H1 (cell line): ENCODE measurements around the gene MRFAP1L1. TPM values are rescaled to one million over a fixed set of nuclear protein-coding genes. Genes with fewer than 3 reads are reported as not detected.

Source experiments
- CTCF ChIA-PET: fragments of 300-600 bp; sonication (Branson Sonifier 250); formaldehyde crosslinking; loops from one replicate; lab custom pipeline; 2021; ENCODE audit not compliant: partially characterized antibody; lab: Charles Lee
- POLR2A ChIA-PET: fragments of 300-600 bp; sonication (Branson Sonifier 250); formaldehyde crosslinking; loops from one replicate; lab custom pipeline; 2021; ENCODE audit warnings: inconsistent platforms; ENCODE audit not compliant: partially characterized antibody; lab: Charles Lee
- DNase-seq, 2 experiments: peaks; one replicate each; pipeline versions ENCODE4 v3.0.0 to v3.0.0-alpha.2; 2010 to 2022; ENCODE audit warnings: low spot score in 2 of 2, low read depth in 1 of 2, mixed read lengths in 1 of 2
- FAIRE-seq: peaks from 2 replicates; lab custom pipeline; 2011; peaks lifted over from hg19 to GRCh38; lab: Jason Lieb, UNC
- H2AFZ ChIP-seq: 2 replicates; pipeline ENCODE4 v1.8.1; 2012; ENCODE audit warnings: low read length, inconsistent platforms
- H2AK5ac ChIP-seq: 2 replicates; pipeline ENCODE4 v1.6.1; 2013; ENCODE audit warnings: low read depth, low read length
- H2BK120ac ChIP-seq: replicated peaks from 2 replicates; pipeline ENCODE3; 2013; ENCODE audit warnings: low read depth, low read length, inconsistent platforms
- H2BK12ac ChIP-seq: 2 replicates; pipeline ENCODE4 v1.6.1; 2013; ENCODE audit warnings: low read depth, low read length
- H2BK15ac ChIP-seq: 2 replicates; pipeline ENCODE4 v1.6.1; 2013; ENCODE audit warnings: low read length
- H2BK20ac ChIP-seq: 2 replicates; pipeline ENCODE4 v1.6.1; 2013; ENCODE audit warnings: low read length
- H2BK5ac ChIP-seq: 2 replicates; pipeline ENCODE4 v1.6.1; 2013; ENCODE audit warnings: low read depth, low read length
- H3K14ac ChIP-seq: 2 replicates; pipeline ENCODE4 v1.6.1; 2013; ENCODE audit warnings: inconsistent platforms; ENCODE audit not compliant: insufficient read length
- H3K18ac ChIP-seq: 2 replicates; pipeline ENCODE4 v1.6.1; 2013; ENCODE audit warnings: low read length; ENCODE audit errors: extremely low read depth
- H3K23ac ChIP-seq: 2 replicates; pipeline ENCODE4 v1.6.1; 2013; ENCODE audit warnings: inconsistent platforms; ENCODE audit not compliant: insufficient read length
- H3K23me2 ChIP-seq: 2 replicates; pipeline ENCODE4 v1.6.1; 2013; ENCODE audit warnings: low read depth, low read length
- H3K27ac ChIP-seq: 2 replicates; pipeline ENCODE4 v1.6.1; 2011; ENCODE audit warnings: low read depth, low read length, inconsistent platforms
- H3K27me3 ChIP-seq, 4 experiments: replicated peaks in 1 of 4; 1 replicate in 1 of 4; 2 replicates in 3 of 4; pipeline versions ENCODE4 v1.6.1 to v1.8.1; 2011 to 2013; ENCODE audit warnings: low read length in 3 of 4, mild to moderate bottlenecking in 3 of 4, inconsistent platforms in 2 of 4, mixed read lengths in 2 of 4, moderate library complexity in 1 of 4; ENCODE audit not compliant: control insufficient read depth in 3 of 4, insufficient read depth in 3 of 4; ENCODE audit errors: extremely low read depth in 1 of 4
- H3K36me3 ChIP-seq, 4 experiments: 2 replicates each; pipeline versions ENCODE4 v1.6.1 to v1.8.1; 2011 to 2013; ENCODE audit warnings: mild to moderate bottlenecking in 4 of 4, low read length in 3 of 4, moderate library complexity in 2 of 4, control low read depth in 1 of 4, inconsistent platforms in 1 of 4; ENCODE audit not compliant: insufficient read depth in 4 of 4, control insufficient read depth in 2 of 4
- H3K4ac ChIP-seq: replicated peaks from 2 replicates; pipeline ENCODE3; 2013; ENCODE audit warnings: low read length, low read depth, mixed read lengths, inconsistent platforms; ENCODE audit not compliant: insufficient read length
- H3K4me1 ChIP-seq, 4 experiments: replicated peaks in 1 of 4; 1 replicate in 1 of 4; 2 replicates in 3 of 4; pipeline versions ENCODE4 v1.6.1 to v1.8.1; 2011 to 2013; ENCODE audit warnings: low read length in 3 of 4, inconsistent platforms in 2 of 4, mixed read lengths in 1 of 4; ENCODE audit not compliant: insufficient read depth in 4 of 4, control insufficient read depth in 3 of 4
- H3K4me2 ChIP-seq, 2 experiments: 2 replicates each; pipeline versions ENCODE4 v1.6.1 to v1.8.1; 2011 to 2013; ENCODE audit warnings: low read depth in 2 of 2, low read length in 2 of 2, control low read depth in 1 of 2, inconsistent platforms in 1 of 2, mild to moderate bottlenecking in 1 of 2; ENCODE audit not compliant: insufficient read depth in 1 of 2
- H3K4me3 ChIP-seq, 4 experiments: fragments of 200-600, 300-600 bp in 1 of 4; sonication (generic), shearing (Covaris generic), sonication (Bioruptor Twin) in 1 of 4; 2 replicates each; pipeline versions ENCODE4 v1.5.1 to v1.8.1; 2011 to 2016; ENCODE audit warnings: low read length in 4 of 4, low read depth in 3 of 4, control low read depth in 2 of 4, inconsistent platforms in 2 of 4, mild to moderate bottlenecking in 2 of 4, mixed read lengths in 1 of 4, moderate library complexity in 1 of 4; ENCODE audit not compliant: insufficient read depth in 2 of 4; ENCODE audit errors: extremely low read depth in 1 of 4
- H3K56ac ChIP-seq: replicated peaks from 2 replicates; pipeline ENCODE3; 2013; ENCODE audit warnings: low read depth, mild to moderate bottlenecking, mixed read lengths, low read length, inconsistent platforms; ENCODE audit not compliant: insufficient read length
- H3K79me1 ChIP-seq: 2 replicates; pipeline ENCODE4 v1.6.1; 2013; ENCODE audit warnings: low read depth, low read length, control low read depth
- H3K79me2 ChIP-seq, 2 experiments: 2 replicates each; pipeline versions ENCODE4 v1.6.1 to v1.8.1; 2012 to 2013; ENCODE audit warnings: low read length in 2 of 2, mild to moderate bottlenecking in 2 of 2, inconsistent platforms in 1 of 2; ENCODE audit not compliant: insufficient read depth in 2 of 2, control insufficient read depth in 1 of 2
- H3K9ac ChIP-seq, 4 experiments: replicated peaks in 1 of 4; 1 replicate in 1 of 4; 2 replicates in 3 of 4; pipeline versions ENCODE4 v1.6.1 to v1.8.1; 2011 to 2013; ENCODE audit warnings: low read depth in 3 of 4, low read length in 3 of 4, control low read depth in 2 of 4, mild to moderate bottlenecking in 2 of 4, moderate library complexity in 2 of 4, inconsistent platforms in 1 of 4; ENCODE audit errors: extremely low read depth in 1 of 4
- H3K9me3 ChIP-seq, 2 experiments: 2 replicates each; pipeline versions ENCODE4 v1.6.1 to v1.8.1; 2012 to 2013; ENCODE audit warnings: mild to moderate bottlenecking in 2 of 2, moderate library complexity in 2 of 2, control low read depth in 1 of 2, inconsistent platforms in 1 of 2, low read depth in 1 of 2, low read length in 1 of 2, mixed read lengths in 1 of 2; ENCODE audit not compliant: insufficient read depth in 2 of 2
- H4K20me1 ChIP-seq, 2 experiments: replicated peaks in 1 of 2; 2 replicates each; pipeline versions ENCODE3 to v1.8.1; 2011 to 2013; ENCODE audit warnings: inconsistent platforms in 2 of 2, low read length in 2 of 2, mild to moderate bottlenecking in 1 of 2; ENCODE audit not compliant: insufficient read depth in 2 of 2, control insufficient read depth in 1 of 2
- H4K5ac ChIP-seq: 2 replicates; pipeline ENCODE4 v1.6.1; 2013; ENCODE audit warnings: low read length, low read depth, mixed read lengths, inconsistent platforms; ENCODE audit not compliant: insufficient read length
- H4K8ac ChIP-seq: 2 replicates; pipeline ENCODE4 v1.8.0; 2013; ENCODE audit warnings: mild to moderate bottlenecking, moderate library complexity, low read length, inconsistent platforms; ENCODE audit not compliant: insufficient read depth; ENCODE audit errors: extremely low read depth
- H4K91ac ChIP-seq: replicated peaks from 2 replicates; pipeline ENCODE3; 2013; ENCODE audit warnings: low read length, mixed read lengths, inconsistent platforms; ENCODE audit not compliant: insufficient read length
- CBX5 ChIP-seq: fragments of 300-800, 300-1000 bp; sonication (generic); IDR thresholded peaks from 2 replicates; pipeline ENCODE4 v1.7.1; 2016; ENCODE audit warnings: antibody characterized with exemption, low read length, low read depth
- CEBPB ChIP-seq: IDR thresholded peaks from 2 replicates; pipeline ENCODE4 v1.6.1; 2012; ENCODE audit warnings: low read depth, low read length
- CHD1 ChIP-seq: IDR thresholded peaks from 2 replicates; pipeline ENCODE4 v1.6.1; 2012; ENCODE audit warnings: low read depth, low read length, improper control_type of control experiment
- GABPA ChIP-seq: IDR thresholded peaks from 2 replicates; pipeline ENCODE4 v1.6.1; 2011; ENCODE audit warnings: mild to moderate bottlenecking, low read length, moderate library complexity, borderline replicate concordance; ENCODE audit not compliant: insufficient read depth
- NANOG ChIP-seq: IDR thresholded peaks from 2 replicates; pipeline ENCODE4 v1.6.1; 2011; ENCODE audit warnings: low read length, low read depth, mild to moderate bottlenecking, inconsistent platforms; ENCODE audit not compliant: insufficient read depth, poor library complexity, severe bottlenecking
- RNF2 ChIP-seq: fragments of 200-900, 300-1000 bp; sonication (generic); IDR thresholded peaks from 2 replicates; pipeline ENCODE4 v1.7.1; 2016; ENCODE audit warnings: borderline replicate concordance, low read depth, mild to moderate bottlenecking, antibody characterized with exemption, low read length; ENCODE audit not compliant: poor library complexity, severe bottlenecking; ENCODE audit errors: missing control alignments
- RXRA ChIP-seq: IDR thresholded peaks from 2 replicates; pipeline ENCODE4 v1.6.1; 2011; ENCODE audit warnings: low read depth, mild to moderate bottlenecking, low read length, moderate library complexity; ENCODE audit not compliant: insufficient read depth
- SIX5 ChIP-seq: IDR thresholded peaks from 2 replicates; pipeline ENCODE4 v1.6.1; 2011; ENCODE audit warnings: mild to moderate bottlenecking, low read depth, low read length
- SP1 ChIP-seq: IDR thresholded peaks from 2 replicates; pipeline ENCODE4 v1.6.1; 2011; ENCODE audit warnings: low read depth, low read length
- SP4 ChIP-seq: IDR thresholded peaks from 2 replicates; pipeline ENCODE4 v1.6.1; 2012; ENCODE audit warnings: low read length, inconsistent platforms
- SRF ChIP-seq: IDR thresholded peaks from 2 replicates; pipeline ENCODE4 v1.6.1; 2011; ENCODE audit warnings: mild to moderate bottlenecking, low read depth, low read length, moderate library complexity
- USF2 ChIP-seq: IDR thresholded peaks from 2 replicates; pipeline ENCODE4 v1.6.1; 2011; ENCODE audit warnings: low read length, improper control_type of control experiment
- WGBS, 2 experiments: shearing (Covaris generic) in 1 of 2; methylation state at CpG; one replicate each; pipeline versions ENCODE4 v1.1.6 to v1.1.7; 2013 to 2015; ENCODE audit warnings: low lambda C conversion rate in 2 of 2, mixed read lengths in 2 of 2, inconsistent platforms in 1 of 2, low coverage in 1 of 2, missing lambda C conversion rate in 1 of 2; ENCODE audit not compliant: insufficient replicate concordance in 2 of 2, insufficient coverage in 1 of 2, insufficient read length in 1 of 2; ENCODE audit errors: extremely low coverage in 1 of 2, missing lambda C conversion rate in 1 of 2; 5-methylcytosine and 5-hydroxymethylcytosine counted together
- polyA plus RNA-seq, 7 experiments: library from polyadenylated mRNA; depleted of rRNA in 3 of 7; stranded (reverse) in 5 of 7; unstranded in 2 of 7; fragments of >200 nt in 5 of 7; fragments of 200-250 nt in 2 of 7; gene quantifications; 1 replicate in 5 of 7; 2 replicates in 1 of 7; 4 replicates in 1 of 7; pipeline versions ENCODE4 v1.2.1 to v1.2.3, GENCODE V29; 2011 to 2013; ENCODE audit warnings: missing spikeins in 2 of 7, mixed read lengths in 2 of 7
- total RNA-seq: library from RNA; stranded (reverse); fragmentation: NEBNext Ultra II Directional; extraction: Animal tissue kit (Norgen Biotek cat#: 25700); gene quantifications from 2 replicates; pipeline ENCODE4 v1.2.1, GENCODE V29; 2021

MRFAP1L1 gene
- total and polyA plus RNA-seq, 2 of the 8 experiments (the other 6 are each of a cell fraction or from before 2014, with no cell fraction given) = 26.8 to 54.3 TPM

GRCh38 chr4:6723851-6724250 lies 14.2 kb upstream of the MRFAP1L1 start:
- ChIA-PET POLR2A (no interaction called here), CTCF (interaction anchor here (11.1 kb wide), 1 partner anchor 151 kb away, joined by 182 read pairs; no protein-coding TSS in a partner anchor)
- no peak overlapping the region for H3K23ac ChIP-seq
- H3K4me3 ChIP-seq = no peak overlapping the region
- H3K56ac ChIP-seq = no peak overlapping the region
- no peak overlapping the region for H2BK120ac ChIP-seq
- no peak overlapping the region for H3K14ac ChIP-seq
- peaks cover 0 to 6% of the 10 kb centered on the region in 2 experiments for H4K20me1 ChIP-seq
- no peak overlapping the region for H4K5ac ChIP-seq
- FAIRE-seq = no peak
- no peak overlapping the region for H3K27ac ChIP-seq
- no peak overlapping the region for H4K8ac ChIP-seq
- H2AFZ ChIP-seq = no peak overlapping the region
- H3K27me3 ChIP-seq = no peaks in the 10 kb centered on the region
- no peak overlapping the region for H4K91ac ChIP-seq
- no peak overlapping the region for H3K18ac ChIP-seq
- no peak overlapping the region; the same call in 1 of the 2 replicates for H2BK15ac ChIP-seq
- H3K79me2 ChIP-seq = no peaks in the 10 kb centered on the region
- no peak for TF ChIP-seq SRF
- TF ChIP-seq CEBPB = no peak
- TF ChIP-seq RNF2 = no peak
- TF ChIP-seq USF2 = no peak
- no peak for TF ChIP-seq CBX5
- TF ChIP-seq SP4 = no peak
- TF ChIP-seq CHD1 = no peak
- no peak for TF ChIP-seq GABPA
- no peak for TF ChIP-seq NANOG
- TF ChIP-seq RXRA = no peak
- TF ChIP-seq SIX5 = no peak
- no peak for TF ChIP-seq SP1
- TF ChIP-seq, all 59 proteins: peak for 0
- Histone ChIP-seq H3K9ac (no peak overlapping the region), H2AK5ac (no peak overlapping the region), H2BK12ac (no peak overlapping the region), H2BK20ac (no peak overlapping the region), H3K23me2 (peaks cover 9% of the 10 kb centered on the region), H3K36me3 (no peaks in the 10 kb centered on the region; a peak in 1 of 8 replicates), H3K4me2 (no peak overlapping the region), H3K4ac (no peak overlapping the region), H3K79me1 (no peaks in the 10 kb centered on the region), H2BK5ac (no peak overlapping the region), H3K4me1 (peaks cover 0 to 12% (median 5%) of the 10 kb centered on the region in 4 experiments; a peak in 5 of 7 replicates), H3K9me3 (no peaks in the 10 kb centered on the region)
- 89% methylated on average over 8 of the region's 8 CpGs; no CpG with 5 or more reads in 1 of the 2 experiments for WGBS, 2 experiments
- no peak for DNase-seq
